Loucy (cell line): ENCODE measurements around the gene MPHOSPH8.

Source experiments
- EZH2phosphoT487 ChIP-seq: fragments of 200-600 bp; IDR thresholded peaks from 2 replicates; pipeline ENCODE4 v1.6.1; 2018; ENCODE audit warnings: antibody characterized with exemption, mild to moderate bottlenecking, moderate library complexity, borderline replicate concordance
- TF ChIP-seq, protein P1 (sequence below): fragments of 200-600 bp; sonication (generic); conservative IDR thresholded peaks from 2 replicates; pipeline ENCODE4 v1.5.1; 2014; ENCODE audit warnings: mild to moderate bottlenecking, antibody characterized with exemption, low read length

- TF ChIP-seq, protein P1, sequence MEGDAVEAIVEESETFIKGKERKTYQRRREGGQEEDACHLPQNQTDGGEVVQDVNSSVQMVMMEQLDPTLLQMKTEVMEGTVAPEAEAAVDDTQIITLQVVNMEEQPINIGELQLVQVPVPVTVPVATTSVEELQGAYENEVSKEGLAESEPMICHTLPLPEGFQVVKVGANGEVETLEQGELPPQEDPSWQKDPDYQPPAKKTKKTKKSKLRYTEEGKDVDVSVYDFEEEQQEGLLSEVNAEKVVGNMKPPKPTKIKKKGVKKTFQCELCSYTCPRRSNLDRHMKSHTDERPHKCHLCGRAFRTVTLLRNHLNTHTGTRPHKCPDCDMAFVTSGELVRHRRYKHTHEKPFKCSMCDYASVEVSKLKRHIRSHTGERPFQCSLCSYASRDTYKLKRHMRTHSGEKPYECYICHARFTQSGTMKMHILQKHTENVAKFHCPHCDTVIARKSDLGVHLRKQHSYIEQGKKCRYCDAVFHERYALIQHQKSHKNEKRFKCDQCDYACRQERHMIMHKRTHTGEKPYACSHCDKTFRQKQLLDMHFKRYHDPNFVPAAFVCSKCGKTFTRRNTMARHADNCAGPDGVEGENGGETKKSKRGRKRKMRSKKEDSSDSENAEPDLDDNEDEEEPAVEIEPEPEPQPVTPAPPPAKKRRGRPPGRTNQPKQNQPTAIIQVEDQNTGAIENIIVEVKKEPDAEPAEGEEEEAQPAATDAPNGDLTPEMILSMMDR: no peak
- TF ChIP-seq EZH2phosphoT487: no peak
Measured at GRCh38 chr13:19596086-19596485, 37.4 kb upstream of the MPHOSPH8 start.
